ENCODE data around the gene TSC22D3.

The TSC22D3 gene

DNA sequence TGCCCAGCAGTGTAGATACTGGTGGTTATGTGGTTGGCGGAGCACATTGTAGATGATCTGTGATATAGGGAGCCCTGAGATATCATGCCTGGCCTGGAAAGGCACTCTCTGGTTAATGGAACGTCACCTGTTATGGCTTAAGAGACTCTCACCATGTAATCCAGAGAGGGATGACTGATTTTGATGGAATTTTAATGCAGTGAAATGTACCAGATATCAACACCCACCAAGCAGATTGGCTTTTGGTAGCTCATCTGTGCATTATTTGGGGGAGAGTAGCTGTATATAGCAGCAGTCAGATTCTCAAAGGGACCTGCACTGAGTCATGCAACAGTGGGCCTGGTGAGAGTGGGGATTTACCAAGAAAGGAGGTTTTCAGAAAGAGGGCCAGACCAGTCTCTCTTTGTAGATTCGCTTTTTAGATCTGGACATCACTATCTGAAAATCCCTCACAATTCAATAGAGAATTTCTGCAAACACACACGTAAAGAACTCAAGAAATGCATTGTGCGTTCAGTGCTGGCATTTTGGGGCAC is 17.3 kb downstream of the TSC22D3 start:
- DNase-seq = no peak

DNA sequence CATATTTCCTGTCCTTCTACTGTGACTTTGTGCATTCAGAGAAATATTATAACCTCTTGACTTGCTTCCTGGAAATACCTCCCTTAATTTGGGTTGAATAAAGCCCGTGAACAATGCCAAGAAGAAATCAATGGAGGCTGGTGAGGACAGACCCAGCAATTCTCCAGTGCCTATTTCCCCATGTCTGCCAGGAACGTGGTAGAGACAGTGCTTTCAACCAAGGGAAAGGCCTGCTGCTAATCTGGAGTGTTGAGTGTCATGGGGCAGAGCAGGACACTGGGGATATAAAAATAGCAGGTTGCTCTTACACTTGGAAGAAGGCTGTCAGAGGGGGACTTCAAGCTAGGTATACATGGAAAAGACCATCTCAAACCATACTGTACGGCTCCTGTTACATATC is 19.9 kb downstream of the TSC22D3 start:
- no peak for DNase-seq

DNA sequence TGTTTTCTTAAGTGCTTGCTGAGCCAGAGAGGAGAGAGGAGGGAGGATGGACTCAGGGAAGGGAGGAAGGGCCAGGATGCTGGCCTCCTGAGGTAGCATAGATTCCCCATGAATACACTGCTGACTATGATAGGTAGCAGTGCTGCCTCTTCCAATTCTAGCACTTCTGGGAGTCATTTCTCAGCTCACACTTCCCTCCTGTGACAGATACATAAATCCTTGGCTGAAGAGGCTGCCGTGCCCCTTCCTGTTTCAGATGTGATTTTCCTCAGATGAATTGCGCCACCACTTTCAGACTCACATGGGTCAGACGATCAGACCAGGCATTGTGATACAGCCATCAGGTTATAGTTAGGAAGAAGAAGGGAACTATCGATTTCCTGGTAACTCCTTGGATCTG is 22.4 kb downstream of the TSC22D3 start:
- no peak for DNase-seq

DNA sequence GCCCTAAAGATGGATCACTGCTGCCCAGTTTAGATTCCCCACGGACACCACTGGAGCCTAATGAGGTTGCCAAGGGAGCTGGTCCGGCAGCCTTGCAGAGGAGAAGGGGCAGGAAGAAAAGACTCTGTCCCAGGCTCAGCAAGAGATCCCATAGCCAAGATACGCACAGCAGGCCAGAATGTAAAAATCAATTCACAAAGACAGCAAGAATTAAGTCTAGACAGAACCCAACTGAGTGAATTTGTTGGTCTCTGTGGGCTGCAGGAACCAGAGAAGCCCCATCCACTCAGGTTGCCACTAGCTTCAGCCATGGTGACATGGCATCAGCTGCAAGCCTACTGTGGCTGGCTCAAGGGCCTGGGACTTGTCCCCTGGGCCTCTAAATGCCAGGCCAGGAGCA is 22.9 kb downstream of the TSC22D3 start:
- no peak for DNase-seq

DNA sequence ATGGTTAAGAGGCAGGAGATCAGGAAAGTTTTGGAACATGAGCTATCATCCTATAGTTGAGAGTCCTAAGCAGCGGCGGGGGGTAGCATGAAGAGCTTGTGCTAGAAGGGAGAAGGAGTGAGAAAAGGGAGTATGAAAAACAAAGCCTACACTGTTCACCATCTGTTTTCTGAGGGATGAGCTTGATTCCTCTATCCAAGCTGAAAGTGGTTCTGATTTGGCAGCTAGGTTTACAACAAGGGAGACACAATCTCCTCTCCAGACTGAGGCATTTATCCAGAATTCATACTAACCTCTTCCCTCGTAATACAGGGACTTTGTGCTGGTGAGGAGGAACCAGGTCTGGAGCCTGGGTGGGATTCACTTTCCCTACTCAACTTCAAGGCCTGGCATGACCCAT is 23.5 kb downstream of the TSC22D3 start:
- no peak for DNase-seq

DNA sequence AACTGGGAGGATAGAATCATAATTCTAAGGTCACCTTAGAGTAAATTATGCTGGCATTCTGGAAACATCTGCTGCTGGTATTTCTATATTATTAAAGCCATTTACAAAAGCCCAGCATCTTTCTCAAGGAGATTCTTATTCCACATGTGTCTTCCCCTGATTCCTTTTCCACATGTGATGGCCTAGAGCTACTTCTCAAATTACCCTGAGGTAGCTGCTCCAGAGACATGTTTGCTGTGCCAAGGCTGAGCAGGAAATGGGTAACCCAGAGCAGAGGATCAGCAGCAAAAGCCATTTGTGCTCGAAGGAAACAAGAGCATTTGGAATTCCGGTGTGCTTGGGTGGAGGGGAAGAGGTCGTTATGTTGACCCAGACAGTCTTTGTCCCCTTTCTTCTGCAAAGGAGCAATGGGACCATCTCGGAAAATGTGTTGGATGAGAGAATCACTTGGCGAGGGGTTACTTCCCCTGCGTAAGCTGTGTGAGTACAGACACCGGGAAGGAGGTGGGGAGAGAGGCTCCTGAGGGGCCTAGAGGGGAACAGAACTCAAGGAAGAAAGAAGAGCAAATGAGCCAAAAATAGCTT is 24.6 kb downstream of the TSC22D3 start:
- no peak for DNase-seq

DNA sequence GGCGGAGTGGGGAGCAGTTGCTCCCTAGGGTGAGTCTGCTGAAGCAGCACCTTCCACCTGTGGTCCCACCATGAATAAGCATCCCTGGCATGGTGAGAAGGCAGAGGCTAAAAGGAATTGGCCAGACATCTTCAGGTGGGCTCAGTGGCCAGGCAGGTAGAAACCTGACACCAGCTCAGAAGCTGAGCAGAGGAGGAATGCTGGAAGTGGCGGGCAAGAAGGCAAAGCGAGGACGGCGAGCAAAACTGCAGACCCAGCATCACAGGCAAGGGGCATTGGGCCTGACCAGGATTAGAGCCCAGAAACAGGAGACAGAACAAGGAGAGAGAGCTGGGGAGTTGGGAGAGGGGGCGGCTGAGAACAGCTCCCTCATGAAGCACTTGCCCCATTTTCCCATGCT is 25.3 kb downstream of the TSC22D3 start:
- no peak for DNase-seq

DNA sequence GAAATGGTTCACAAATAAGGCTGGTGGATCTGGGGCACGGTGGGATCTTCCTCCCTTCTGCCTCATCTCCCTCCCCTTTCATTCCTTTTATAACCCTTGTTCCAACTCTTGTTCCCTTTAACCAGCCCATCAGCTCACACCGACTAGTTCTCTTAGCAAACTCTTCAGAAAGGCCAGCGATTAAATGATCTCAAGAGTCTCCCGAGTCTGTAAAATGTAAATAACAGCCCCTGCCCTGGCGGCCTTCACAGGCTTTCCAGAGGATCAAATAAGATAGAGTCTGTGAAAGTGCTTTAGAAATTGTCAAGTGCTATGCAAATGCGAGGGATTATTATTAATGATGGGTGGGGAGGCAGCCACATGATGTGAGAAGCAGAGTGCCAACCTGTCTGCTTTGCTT is 27.1 kb downstream of the TSC22D3 start:
- DNase-seq = no peak

DNA sequence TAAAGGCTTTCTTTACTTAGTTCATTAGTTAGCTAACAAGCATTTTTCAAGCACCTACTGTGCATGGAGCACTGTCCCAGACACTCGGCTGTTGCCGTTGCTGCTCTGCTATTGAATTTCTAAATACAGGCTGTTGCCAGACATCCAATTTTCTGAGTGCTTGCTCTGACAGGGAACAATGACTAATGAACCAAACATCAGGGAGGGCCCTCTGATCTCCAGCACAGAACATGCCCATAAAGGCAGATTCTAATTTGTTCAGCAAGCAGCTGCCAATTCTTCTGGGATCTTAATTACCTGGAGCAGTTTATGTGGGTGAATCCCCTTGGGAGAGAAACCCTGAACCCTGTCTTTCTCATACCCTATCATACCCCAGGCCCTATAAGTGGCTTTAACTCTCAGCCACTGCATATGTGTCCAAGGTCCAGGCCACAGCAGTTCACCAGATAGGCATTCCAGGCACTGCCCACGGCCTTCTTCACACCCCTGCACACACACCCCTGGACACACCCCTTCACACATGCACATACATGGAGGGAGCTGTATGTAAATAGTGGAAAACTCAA is 27.9 kb downstream of the TSC22D3 start:
- DNase-seq = no peak

DNA sequence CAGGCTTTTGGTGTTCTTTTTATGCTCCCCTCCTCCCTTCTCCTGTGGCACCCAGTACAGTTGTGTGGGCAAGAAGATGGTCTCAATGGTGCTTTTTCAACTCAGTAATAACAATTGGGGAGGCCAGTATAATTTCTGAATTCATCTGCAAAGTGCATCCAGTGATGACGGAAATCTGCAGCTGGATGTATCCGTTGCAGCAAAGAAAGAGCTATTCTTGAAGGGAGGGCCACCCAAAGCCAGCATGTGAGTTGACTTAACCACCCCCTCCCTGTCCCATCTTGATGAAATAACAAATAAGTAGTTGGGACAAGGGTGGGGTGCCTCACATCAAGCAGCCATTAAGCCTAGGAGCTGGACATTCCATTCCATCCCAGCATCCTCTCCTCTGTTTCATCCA is 30.7 kb downstream of the TSC22D3 start:
- DNase-seq = no peak

DNA sequence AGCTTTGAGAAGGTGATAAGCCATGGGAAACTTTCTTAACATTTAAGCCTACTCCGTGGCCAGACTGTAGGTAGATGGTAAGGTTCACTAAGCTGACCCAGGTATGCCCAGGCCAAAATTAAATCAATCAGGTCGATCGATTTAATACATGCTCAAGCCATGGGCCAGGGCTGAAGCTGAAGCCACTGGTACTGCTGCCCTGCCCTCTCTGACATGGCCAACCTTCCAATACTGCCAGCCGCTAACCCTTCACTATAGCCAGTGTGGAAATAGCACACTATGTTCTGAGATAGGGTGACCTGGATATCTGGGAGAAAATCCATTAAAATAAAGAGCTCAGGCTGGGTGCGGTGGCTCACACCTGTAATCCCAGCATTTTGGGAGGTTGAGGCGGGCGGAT is 31.6 kb downstream of the TSC22D3 start:
- no peak for DNase-seq

DNA sequence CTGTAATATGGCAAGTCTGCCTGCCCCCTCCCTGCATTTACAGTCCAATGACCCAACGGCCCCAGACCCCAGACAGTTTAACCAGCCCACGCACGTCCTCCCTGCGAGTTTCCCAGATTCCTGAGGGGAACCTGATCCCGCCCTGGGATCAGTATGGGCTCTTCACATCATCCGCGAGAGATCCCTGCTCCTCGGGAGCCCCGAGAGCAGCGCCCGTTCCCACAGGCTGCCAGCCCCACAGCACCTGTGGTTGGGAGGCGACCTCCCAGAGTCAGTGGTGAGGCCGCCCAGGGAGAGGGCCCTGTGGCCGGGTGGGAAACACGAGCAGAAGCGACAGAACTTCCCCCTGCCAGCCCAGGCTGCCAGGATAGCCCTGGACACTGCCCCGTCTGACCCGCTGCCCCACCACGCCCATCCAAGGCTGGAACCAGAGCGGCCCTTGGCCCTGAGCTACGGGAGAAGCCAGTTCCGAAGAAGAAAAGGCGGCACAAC is 32.8 kb downstream of the TSC22D3 start:
- DNase-seq = no peak

DNA sequence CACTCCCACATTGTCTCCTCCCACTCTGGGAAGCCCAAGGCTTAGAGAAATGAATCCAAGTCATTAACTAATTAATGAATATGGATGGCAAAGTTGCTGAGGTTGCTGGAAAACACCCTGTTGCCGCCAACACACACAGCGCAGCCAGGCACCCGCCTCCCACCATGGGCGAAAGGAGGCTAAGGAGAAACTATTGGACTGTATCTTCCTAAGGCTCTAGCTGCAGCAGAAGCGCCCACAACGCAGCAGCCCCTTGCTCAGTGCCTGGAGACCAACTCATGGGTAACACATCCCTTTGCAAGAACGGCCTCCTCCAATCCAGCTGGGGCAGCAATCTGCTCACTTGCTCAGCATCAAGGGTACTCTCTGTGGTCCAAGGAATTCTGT is 34.2 kb downstream of the TSC22D3 start:
- DNase-seq = no peak

DNA sequence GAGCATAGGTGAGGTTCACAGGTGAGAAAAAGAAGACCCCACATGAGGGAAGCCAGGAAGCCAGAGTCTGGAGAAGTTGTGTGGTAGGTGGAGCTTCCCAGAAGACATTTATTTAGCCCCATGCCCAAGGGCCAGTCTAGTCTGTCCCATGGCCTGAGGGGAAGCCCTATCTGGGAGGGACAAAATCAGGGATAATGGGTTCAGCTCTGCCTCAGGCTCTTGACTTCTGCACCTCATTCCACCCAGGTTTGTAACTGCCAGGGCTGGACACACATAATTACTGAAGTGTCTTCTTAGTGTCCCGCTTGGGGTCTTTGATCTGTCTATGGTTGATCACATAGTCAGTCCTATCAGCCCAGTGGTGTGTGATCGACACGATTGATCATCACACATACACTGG is 36.0 kb downstream of the TSC22D3 start:
- DNase-seq = no peak

DNA sequence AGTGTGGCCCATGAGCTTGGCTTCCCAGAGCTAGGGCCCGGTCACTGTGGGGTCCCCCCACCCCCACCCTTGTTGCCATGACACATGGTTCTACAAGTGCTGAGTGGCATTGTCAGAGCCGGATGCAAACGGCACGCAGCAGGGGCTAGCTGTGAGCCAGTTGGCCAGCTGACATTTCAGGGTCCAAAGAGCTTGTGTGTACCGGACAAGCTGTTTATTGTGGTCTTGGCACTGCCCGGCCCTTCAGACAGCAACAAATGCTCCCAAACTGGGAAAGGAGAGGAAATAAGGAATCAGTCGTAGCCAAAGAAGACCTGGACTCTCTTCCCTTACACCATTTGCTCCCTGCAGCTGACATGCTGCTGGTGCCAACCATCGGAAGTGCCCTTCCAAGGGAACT is 36.8 kb downstream of the TSC22D3 start:
- no peak for DNase-seq

DNA sequence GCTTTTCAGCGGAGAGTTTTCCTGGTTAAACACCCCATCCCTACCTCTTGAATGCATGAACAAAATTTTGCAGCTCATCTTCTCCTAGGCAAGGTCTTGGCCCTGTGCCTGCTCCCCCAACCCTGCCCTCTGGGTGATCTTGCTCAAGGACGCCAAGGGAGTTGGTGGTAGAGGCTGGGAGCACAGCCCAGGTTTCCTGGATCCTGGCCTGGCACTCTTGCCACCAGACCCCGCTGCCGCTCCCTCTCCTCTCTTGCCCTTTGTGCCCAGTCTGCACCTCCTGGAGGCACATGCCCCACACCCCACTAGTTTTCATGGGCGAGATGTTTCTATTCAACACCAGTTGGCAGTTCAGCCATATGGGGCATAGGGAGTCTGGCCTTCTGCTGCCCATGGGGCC is 37.3 kb downstream of the TSC22D3 start:
- no peak for DNase-seq

DNA sequence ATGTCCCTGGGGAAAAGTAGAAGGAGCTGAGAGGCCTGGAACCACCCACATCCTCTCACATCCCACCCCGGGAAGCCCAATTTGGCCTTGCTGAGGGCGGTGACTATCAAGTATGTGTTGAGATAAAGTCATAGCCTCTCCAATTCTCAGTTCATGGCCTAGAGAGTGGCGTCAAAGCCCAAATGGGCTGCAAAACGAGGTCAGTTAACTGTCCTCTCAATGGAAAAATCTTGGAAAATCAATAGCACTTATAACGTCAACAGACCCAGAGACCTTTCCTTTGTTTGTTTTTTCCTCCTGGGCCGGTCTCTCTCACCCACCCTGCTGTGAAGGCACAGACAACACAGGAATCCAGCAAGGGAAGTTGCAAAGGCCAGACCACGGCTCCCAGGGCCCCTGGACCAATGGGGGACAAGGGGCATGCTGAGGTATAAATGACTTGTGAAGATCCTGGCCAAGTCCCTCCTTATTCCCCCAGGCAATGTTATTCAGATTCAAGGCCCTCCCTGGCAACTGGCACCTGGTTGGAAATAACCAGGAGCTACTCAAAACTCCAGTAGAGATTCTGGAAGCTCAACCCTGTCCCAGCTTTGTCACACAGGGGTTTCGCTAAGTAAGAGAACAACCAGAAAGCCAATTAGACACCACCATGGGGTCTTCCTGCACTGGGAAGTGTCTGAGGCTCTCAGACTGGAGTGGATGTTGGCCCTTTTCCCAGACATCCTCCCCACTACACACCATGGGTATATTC is 38.6 kb downstream of the TSC22D3 start:
- no peak for DNase-seq

DNA sequence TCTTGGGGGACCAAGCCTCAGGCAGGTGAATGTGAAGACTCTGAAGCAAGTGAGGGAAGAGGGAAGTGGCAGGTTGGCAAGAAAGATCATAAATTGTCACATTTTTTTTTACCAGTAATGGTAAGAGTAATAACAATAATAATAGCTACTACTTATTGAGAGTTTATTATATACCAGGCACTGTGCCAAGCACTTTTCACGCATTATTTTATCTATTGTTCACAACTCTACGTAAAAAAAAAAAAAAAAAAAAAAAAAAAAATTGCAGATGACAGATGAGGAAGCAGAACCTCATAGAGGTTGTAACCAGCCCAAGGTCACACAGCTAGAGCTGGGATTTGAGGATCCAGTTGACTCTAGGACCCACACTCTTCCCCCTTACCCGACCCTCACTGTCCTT is 40.9 kb downstream of the TSC22D3 start:
- DNase-seq = no peak

DNA sequence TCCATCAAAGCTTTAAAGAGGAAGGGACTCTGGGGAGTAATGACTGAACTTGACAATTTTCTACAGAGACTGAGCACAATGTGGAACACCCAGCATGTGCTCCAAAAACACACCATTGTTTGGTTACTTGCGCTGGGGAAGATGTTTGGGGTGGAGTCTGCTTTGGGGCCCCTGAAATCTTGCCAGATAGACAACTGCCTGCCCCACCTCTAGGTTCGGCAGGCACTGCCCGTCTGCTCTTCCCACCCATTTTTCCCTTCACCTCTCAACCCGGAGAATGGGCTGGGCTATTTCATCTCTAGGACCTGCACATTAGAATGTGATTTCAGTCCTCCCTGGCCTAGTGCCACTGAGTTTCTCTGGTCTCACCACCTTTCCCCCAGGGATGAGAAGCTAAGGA is 41.9 kb downstream of the TSC22D3 start:
- DNase-seq = no peak

DNA sequence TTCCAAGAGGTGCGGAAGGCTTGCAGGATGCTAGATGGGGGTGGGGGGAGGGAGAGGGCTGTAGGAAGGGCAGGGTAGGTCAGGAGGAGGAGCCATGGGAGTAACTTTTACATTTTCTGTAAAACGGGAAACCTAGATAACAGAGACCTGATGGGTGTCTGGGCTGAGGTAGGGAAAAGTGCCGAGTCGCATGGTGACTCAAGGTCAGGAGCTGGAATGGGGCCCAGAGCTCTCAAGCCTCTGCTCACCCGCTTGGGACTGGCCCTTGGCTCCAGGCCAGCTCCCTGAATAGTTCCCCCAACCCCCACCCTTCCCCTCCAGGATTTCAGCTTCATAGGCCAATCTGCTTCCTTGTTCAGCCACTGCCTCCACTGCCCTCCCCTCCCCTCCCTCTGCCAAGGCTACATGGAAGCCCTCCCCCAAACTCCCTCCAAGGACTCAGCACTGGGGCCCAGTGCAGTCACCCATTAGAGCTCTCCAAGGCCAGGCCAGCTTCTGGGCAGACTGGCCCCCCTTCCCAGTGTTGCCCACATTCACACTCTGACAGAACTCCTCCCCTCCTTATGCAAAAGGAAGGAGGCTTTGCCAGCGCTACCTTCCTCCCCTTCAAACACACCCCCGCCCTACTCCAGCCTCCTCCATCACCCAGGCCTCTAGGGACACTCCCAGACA is 43.6 kb downstream of the TSC22D3 start:
- no peak for DNase-seq

DNA sequence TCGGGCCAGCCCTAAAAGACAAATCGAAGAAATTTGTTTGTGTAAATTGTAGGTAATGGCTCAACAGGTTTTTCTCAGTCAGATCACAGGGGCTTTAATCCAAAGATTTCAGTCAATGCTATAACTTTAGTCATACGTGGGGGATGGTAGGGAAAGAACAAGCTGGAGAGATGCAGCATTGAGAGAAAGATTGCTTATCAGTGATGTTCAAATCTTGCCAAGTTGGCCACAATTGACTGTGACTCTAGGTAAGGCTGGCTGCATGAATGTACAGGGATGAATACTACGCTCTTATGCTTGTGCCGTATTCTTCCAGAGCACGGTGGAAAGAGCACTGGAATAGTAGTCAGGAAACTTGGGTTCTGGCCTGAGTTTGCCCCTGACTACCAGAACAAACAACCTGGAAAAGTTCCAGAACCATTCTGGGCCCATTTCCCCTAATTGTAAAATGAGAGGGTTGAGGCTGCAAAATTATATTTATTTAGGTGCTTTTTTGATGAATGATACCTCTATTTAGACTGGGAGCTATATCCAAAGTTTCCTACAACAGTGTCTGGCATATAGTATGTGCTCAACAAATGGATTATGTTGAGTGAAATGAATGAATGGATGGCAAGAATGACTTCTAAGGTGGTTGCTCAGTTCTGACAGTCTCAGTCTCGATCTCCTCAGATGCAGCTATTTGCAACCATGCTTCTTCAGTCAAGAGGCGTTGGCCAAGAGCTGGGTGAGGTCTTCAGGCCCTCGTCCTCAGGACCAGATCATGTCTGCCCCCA is 44.4 kb downstream of the TSC22D3 start:
- no peak for DNase-seq

DNA sequence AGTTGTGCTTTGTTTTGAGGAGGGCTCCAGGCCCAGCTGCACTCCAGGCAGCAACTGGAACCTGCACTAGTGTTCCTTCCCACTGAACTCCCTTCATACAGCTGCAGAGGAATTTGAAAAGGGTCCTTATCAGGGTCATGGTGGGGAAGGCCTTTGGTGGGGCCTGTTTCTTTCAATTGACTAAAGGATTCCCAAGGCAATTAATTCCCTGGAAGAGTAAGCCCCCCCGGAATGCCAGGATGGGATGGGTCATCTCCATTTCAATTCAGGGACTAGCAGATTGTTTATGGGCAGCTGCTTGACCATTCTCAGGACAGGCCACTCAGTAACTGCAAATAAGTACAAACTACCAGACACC is 45.3 kb downstream of the TSC22D3 start:
- DNase-seq = no peak
